Uterus (tissue), 4 donors: ENCODE results near the gene ZNF780B. TPM values are rescaled to one million over a fixed set of nuclear protein-coding genes. Genes with fewer than 3 reads are reported as not detected.
A peak's percentile ranks its signal among the peaks of the same experiment; 100 is the strongest.

Experiments
- DNase-seq, 2 donors: peaks; one replicate each; pipeline ENCODE4 v3.0.0-alpha.2; 2019 to 2020
- H3K27ac ChIP-seq, 2 donors: fragments of 200-600 bp; sonication (generic); 1 replicate in 1 of 2; 2 replicates in 1 of 2; pipeline ENCODE4 v1.5.1; 2016 to 2018
- H3K27me3 ChIP-seq, 2 donors: fragments of 200-600 bp; sonication (generic); one replicate each; pipeline ENCODE4 v1.5.1; 2018 to 2019; ENCODE audit warnings: control low read depth in 1 of 2
- H3K36me3 ChIP-seq, 2 donors: fragments of 200-600 bp; sonication (generic); one replicate each; pipeline ENCODE4 v1.5.1; 2019; ENCODE audit warnings: control low read depth in 1 of 2
- H3K4me1 ChIP-seq, 2 donors: fragments of 200-600 bp; sonication (generic); one replicate each; pipeline ENCODE4 v1.5.1; 2018 to 2019; ENCODE audit warnings: control low read depth in 1 of 2
- H3K4me3 ChIP-seq, 2 donors: fragments of 200-600 bp; sonication (generic); 1 replicate in 1 of 2; 2 replicates in 1 of 2; pipeline ENCODE4 v1.5.1; 2018 to 2019; ENCODE audit warnings: mild to moderate bottlenecking in 1 of 2
- H3K9me3 ChIP-seq, 2 donors: fragments of 200-600 bp; sonication (generic); one replicate each; pipeline ENCODE4 v1.5.1; 2019; ENCODE audit warnings: control low read depth in 1 of 2
- POLR2A ChIP-seq, 2 donors: fragments of 450-650 bp; IDR thresholded peaks; one replicate each; pipeline ENCODE4 v1.6.1; 2016; ENCODE audit warnings: antibody characterized with exemption in 2 of 2, mild to moderate bottlenecking in 1 of 2, moderate library complexity in 1 of 2
- intact Hi-C: fragments of 100-400 bp; cut with DNase I; formaldehyde crosslinking; loops from one replicate; pipeline ENCODE4 v1.15.1; 2023; ENCODE audit warnings: low total_unique reads
- total RNA-seq, 4 donors: library from RNA; depleted of rRNA in 3 of 4; stranded (reverse); fragments of >200 nt in 3 of 4; gene quantifications; one replicate each; pipeline versions ENCODE4 v1.1.0 to v1.2.4, GENCODE V29; 2014 to 2023
- TF ChIP-seq, protein P1 (sequence below), 4 experiments: fragments of 200-600 bp in 2 of 4; fragments of 450-650 bp in 2 of 4; sonication (generic) in 2 of 4; IDR thresholded peaks; one replicate each; pipeline ENCODE4 v1.5.1; 2016 to 2019; ENCODE audit warnings: antibody characterized with exemption in 4 of 4, mild to moderate bottlenecking in 2 of 4, moderate library complexity in 1 of 4
- donor health status: DM: yes; HTN: yes; CAD: no.

ZNF780B gene
- total RNA-seq, 4 donors from 2014 or later, result 8.2 to 48.3 (median 18.2) TPM

DNA sequence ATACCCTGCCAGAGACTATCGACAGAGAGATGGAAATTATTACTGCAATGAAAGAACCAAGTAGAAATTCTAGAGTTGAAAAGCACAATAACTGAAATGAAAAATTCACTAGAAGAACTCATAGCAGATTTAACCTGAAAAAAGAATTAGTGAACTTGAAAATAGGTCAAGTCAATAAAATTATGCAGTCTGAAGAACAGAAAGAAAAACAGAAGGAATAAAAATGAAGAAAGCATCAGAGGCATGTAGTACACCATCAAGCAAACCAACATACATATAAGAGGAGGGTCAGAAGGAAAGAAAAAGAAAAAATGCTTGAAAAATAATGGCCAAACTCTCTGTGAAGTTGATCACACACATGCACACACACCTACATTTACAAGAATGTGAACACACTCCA lies 3.6 kb upstream of the ZNF780B start:
- H3K9me3 ChIP-seq, result peaks cover 0 to 13% of the 10 kb centered on the region in 2 donors
- no peak for DNase-seq
- H3K27me3 ChIP-seq, result no peaks in the 10 kb centered on the region
- peaks cover 0 to 6% of the 10 kb centered on the region in 2 donors for H3K4me1 ChIP-seq
- H3K27ac ChIP-seq, result no peak overlapping the region
- H3K36me3 ChIP-seq, result no peaks in the 10 kb centered on the region
- no peak overlapping the region for H3K4me3 ChIP-seq
- TF ChIP-seq, protein P1, sequence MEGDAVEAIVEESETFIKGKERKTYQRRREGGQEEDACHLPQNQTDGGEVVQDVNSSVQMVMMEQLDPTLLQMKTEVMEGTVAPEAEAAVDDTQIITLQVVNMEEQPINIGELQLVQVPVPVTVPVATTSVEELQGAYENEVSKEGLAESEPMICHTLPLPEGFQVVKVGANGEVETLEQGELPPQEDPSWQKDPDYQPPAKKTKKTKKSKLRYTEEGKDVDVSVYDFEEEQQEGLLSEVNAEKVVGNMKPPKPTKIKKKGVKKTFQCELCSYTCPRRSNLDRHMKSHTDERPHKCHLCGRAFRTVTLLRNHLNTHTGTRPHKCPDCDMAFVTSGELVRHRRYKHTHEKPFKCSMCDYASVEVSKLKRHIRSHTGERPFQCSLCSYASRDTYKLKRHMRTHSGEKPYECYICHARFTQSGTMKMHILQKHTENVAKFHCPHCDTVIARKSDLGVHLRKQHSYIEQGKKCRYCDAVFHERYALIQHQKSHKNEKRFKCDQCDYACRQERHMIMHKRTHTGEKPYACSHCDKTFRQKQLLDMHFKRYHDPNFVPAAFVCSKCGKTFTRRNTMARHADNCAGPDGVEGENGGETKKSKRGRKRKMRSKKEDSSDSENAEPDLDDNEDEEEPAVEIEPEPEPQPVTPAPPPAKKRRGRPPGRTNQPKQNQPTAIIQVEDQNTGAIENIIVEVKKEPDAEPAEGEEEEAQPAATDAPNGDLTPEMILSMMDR (IDR thresholded peaks at IDR 0.05), result no peak
- no peak for TF ChIP-seq POLR2A (IDR thresholded peaks at IDR 0.05)
- intact Hi-C loops, result no loop called here

DNA sequence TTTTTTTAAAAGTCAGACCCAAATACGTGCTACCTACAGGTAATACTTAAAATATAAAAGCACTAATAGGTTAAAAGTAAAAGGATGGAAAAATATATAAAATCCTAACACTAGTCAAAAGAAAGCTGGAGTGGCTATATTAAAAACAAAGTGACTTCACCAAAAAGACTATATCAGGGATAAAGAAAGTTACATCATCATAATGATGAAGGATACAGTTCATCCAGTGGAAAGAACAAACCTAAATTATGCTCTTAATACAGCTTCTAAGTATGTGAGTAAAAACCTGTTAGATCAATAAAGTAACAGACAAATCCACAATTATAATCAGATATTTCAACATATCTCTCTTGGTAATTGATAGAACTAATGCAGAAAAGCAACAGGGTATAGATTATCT lies 1.1 kb upstream of the ZNF780B start:
- DNase-seq, result no peak
- Histone ChIP-seq H3K4me3 (no peak overlapping the region), H3K27ac (no peak overlapping the region), H3K4me1 (peaks cover 0 to 8% of the 10 kb centered on the region in 2 donors), H3K27me3 (no peaks in the 10 kb centered on the region), H3K36me3 (no peaks in the 10 kb centered on the region), H3K9me3 (peaks cover 0 to 16% of the 10 kb centered on the region in 2 donors)
- no peak for TF ChIP-seq POLR2A (IDR thresholded peaks at IDR 0.05)
- TF ChIP-seq, protein P1 (IDR thresholded peaks at IDR 0.05), result no peak
- intact Hi-C loops, result no loop called here

DNA sequence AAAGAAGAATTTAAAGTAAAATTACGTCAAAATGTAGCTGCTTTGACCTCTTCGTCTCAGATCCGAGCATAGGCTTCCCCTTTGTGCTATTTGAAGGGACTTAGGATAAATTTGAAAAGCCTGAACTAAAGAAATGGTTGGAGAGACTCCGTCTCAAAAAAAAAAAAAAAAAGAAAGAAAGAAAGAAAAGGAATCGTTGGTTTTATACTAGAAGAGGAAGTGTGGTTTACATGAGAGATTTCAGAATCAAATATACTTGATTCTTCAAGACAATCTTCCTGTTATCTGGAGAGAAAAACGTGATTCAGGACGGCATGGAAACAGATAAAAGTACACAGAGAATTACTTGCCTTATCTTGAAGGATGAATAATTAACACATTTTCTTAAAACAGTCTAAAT lies 474 bp upstream of the ZNF780B start:
- Histone ChIP-seq H3K27ac (peak overlapping the region in 1 of 2 donors; percentile 52), H3K4me3 (peak overlapping the region; percentile 67 to 69), H3K36me3 (no peaks in the 10 kb centered on the region), H3K9me3 (peaks cover 0 to 16% of the 10 kb centered on the region in 2 donors), H3K4me1 (peaks cover 0 to 8% of the 10 kb centered on the region in 2 donors), H3K27me3 (no peaks in the 10 kb centered on the region)
- TF ChIP-seq, protein P1 (IDR thresholded peaks at IDR 0.05), result no peak
- TF ChIP-seq POLR2A (IDR thresholded peaks at IDR 0.05), result no peak
- DNase-seq, result no peak
- intact Hi-C loops, result no loop called here

DNA sequence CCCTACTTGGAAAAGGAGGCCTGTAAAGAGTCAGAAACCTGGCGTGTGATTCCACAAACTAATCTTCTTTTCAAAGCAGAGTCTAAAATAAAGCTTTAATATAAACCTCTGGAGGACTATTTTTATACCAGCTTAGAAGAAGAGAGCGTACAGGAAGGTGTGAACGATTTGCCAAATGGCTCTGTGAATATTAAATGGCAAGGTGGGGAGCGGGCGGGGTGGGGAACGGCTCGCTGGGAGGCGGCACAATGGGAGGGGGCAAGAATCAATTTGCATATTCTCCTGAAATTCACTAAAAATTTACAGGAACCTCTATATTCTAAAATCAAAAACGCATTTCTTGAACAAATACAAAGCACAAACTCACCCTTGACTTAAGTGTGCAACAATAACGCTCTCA lies 982 bp downstream of the ZNF780B start:
- Histone ChIP-seq H3K27me3 (no peaks in the 10 kb centered on the region), H3K27ac (no peak overlapping the region), H3K4me3 (peak overlapping the region; percentile 67 to 69), H3K36me3 (no peaks in the 10 kb centered on the region), H3K4me1 (peaks cover 0 to 8% of the 10 kb centered on the region in 2 donors), H3K9me3 (peaks cover 0 to 13% of the 10 kb centered on the region in 2 donors)
- intact Hi-C loops, result no loop called here
- DNase-seq, result no peak
- TF ChIP-seq, protein P1 (IDR thresholded peaks at IDR 0.05), result no peak
- no peak for TF ChIP-seq POLR2A (IDR thresholded peaks at IDR 0.05)

DNA sequence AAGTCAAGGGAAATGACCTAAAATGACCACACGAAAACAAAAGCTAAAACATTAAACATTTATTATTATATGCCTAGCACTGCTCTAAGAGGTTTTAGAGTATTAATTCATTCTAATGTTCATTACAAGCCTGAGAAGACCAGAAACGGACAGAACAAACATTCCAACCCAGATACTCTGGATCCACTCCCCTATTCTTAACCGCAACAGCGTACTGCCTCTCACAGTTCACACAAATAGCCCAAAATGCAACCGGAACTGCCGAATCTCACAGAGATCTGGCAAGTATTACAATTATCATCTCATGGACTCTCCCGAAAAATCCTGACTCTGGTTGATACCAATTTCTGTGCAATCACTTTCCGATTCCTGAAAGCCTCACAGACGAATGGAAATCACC lies 1.4 kb downstream of the ZNF780B start:
- H3K36me3 ChIP-seq, result no peaks in the 10 kb centered on the region
- no peak overlapping the region for H3K27ac ChIP-seq
- peaks cover 0 to 9% of the 10 kb centered on the region in 2 donors for H3K9me3 ChIP-seq
- H3K4me1 ChIP-seq, result peaks cover 0 to 8% of the 10 kb centered on the region in 2 donors
- no peaks in the 10 kb centered on the region for H3K27me3 ChIP-seq
- intact Hi-C loops, result no loop called here
- no peak for DNase-seq
- no peak for TF ChIP-seq POLR2A (IDR thresholded peaks at IDR 0.05)
- TF ChIP-seq, protein P1 (IDR thresholded peaks at IDR 0.05), result no peak
- no peak overlapping the region for H3K4me3 ChIP-seq
